ENCODE data around the gene TP53TG5.
"Not testable (repeated sequence)": the region's sequence is repeated elsewhere in the genome, so short reads cannot be mapped to it uniquely, and the experiment has no call there.

Gene TP53TG5

DNA sequence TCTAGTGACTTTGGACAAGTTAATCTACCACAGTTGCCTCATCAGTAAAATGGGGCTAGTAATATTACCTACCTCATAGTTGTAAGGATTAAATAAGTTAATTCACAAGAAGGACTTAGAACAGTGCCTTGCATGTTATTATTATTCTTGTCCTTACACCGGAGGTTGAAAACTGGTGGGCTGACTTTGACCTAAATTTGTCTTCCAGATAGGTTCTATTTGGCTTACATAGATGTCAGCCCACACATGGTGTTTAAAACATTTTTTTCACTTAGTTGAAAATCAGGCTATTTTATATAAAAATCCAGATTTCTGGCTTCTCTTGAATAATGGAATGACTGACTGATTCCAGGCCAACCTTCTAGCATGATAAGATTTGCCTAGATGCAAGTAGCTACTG is 11.9 kb downstream of the TP53TG5 start:
- no peak for DNase-seq (ENCODE audit: low read depth)

DNA sequence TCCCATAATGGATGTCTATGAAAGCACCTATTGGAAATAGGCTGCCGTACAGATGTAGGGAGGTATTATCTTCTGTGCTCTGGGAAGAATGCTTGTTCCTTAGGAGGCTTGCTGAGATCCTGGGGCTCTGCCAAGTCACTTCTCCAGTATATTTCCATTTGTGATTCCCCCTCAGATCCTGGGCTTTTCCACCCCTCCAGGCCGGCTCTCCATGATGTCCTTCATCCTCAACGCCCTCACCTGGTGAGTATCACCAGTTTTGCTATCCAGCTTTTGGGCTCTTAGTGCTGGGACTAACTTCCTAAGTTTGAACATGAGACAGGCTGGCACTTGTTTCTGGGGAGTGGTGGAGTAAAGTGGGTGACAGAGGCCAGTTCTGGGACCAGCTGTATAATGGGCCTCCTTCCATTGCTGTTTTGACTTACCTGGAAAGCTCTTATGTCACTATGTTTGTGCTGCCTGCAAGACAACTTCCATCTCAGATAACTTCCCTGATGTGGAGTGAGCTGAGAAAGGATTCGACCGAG is 12.6 kb downstream of the TP53TG5 start:
- no peak for DNase-seq (ENCODE audit: low read depth)

DNA sequence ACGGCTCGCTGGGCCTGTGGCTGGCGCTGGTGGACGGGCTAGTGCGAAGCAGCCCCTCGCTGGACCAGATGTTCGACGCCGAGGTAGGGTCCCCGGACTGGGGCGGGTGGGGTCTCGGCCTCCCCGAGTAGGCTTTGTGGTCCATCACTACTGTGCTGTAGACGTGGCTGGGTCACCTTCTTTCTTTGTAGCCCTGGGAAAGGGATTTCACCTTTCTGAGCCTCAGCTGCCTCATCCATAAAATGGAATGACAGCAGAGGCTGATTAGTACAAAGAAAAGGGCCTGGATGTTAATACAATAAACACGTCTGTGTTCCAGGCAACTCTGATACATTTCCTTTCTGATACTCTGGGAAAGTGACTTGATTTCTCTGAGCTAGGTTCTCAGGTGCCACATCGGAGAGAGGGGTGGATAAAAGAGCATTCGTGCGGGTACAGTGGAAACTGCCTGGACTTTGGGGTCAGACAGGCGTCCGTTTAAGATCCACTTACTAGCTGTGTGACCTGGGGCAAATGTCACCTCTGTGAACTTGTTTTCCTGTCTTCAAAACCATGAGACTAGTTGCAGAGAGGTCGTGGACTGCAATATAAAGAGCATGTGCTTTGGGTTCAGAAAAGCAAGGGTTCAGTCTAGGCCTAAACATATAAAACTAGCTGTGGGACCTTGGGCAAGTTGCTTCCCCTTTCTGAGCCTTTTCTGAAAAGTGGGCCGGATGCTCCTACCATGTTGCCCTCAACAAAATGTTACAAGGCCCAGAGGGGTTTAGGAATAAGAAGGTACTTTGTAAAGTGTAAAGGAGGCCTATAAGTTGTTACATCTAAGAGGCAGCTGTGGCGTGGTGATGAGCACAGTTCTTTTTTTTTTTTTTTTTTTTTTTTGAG is 14.3 kb downstream of the TP53TG5 start:
- no peak for DNase-seq (ENCODE audit: low read depth)

DNA sequence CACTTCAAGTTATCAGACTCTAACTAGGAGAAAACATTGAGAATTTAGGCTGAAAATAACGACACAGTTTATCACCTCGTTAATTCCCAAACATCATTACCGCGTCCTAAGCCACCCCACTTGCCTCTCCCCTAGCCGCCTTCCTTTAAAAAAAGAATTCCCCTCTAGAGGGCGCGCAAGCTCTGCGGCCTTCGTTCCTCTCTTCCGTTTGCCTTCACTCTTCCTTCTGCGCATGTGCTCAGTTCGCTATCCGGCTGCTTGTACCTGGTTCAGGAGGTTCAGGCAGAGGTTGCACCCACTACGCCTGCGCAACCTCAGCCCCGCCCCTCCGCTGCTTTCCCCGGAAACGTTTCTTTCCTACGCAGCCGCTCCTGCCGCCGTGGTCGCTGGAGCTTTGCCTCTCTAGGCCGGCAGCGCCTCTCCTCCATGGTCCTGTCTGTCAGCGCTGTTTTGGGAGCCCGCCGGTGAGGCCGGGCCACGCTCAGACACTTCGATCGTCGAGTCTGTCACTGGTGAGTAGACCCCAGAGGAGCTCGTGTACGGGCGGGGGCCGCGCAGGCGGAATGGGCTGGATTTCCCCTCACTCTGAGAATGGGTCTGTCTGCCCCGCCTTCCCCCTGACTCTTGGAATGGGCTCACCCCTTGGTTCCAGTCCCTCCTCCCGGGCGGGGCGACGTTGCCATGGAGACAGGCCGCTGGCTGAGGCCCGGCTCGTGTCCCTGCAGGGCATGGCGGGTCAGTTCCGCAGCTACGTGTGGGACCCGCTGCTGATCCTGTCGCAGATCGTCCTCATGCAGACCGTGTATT is 15.1 kb downstream of the TP53TG5 start, which contains the start of gene SYS1:
Gene SYS1 (plus strand): TSS at position 353 of the 807 bp plus-strand sequence. CDS start 376 bp downstream, at position 729.
- peak; percentile 97 for DNase-seq (ENCODE audit: low read depth)

- DNase-seq (ENCODE audit: low read depth) = no peak
Observed at GRCh38 chr20:45361793-45362192, 16.3 kb downstream of the TP53TG5 start.

GRCh38 chr20:45359406-45360148 is 18.5 kb downstream of the TP53TG5 start:
- no peak for DNase-seq (ENCODE audit: low read depth)

DNA sequence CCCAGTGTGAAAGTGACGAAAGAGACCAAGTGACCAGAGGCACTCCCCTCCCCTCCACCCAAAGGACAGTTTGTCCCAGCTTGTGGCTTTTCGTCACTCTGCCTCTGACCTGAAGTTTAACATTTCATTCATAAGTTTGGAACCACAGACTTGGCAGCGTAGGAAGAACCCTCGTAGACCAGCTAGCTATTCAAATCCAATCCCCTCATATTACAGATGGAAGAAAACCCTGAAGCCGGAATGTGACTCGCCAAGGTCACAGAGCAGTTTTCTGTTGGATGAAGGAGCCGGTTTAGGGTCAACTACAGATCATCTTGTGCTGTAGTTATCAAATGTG is 19.1 kb downstream of the TP53TG5 start:
- no peak for DNase-seq (ENCODE audit: low read depth)

DNA sequence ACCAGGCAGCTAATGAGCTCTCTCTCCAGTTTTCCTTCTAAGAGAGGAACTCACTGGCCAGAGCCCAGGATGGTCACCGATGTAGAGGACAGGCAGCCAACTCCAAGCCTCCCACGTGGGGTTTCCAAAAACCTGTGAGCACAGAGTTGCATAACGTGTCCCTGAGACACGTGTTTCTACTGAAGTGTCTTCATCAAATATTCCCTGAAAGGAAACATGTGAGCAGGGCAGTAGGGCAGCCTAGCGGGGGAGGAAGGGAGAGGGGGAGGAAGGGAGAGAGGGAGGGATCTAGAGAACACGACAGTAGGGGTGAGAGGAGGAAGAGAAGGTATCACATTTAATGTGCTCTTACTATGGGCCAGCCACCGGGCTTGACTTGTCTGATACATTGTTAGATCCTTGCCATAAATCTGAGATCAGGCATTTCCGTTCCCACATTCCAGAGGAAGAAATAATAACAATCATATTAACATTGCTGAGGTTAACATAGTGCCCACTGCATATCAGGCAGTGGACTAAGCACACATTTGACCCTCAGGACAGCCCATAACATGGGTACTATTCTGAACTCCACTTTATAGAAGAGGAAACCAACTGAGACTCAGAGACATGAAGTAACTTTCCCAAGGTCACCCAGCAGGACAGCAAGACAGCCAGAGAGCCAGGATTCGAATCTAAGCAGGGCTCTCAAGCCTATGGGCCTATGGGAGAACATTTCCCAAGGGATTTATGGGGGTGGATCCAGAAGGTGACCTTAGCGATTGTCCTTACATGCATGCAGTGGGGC is 19.6 kb downstream of the TP53TG5 start:
- DNase-seq (ENCODE audit: low read depth) = no peak

DNA sequence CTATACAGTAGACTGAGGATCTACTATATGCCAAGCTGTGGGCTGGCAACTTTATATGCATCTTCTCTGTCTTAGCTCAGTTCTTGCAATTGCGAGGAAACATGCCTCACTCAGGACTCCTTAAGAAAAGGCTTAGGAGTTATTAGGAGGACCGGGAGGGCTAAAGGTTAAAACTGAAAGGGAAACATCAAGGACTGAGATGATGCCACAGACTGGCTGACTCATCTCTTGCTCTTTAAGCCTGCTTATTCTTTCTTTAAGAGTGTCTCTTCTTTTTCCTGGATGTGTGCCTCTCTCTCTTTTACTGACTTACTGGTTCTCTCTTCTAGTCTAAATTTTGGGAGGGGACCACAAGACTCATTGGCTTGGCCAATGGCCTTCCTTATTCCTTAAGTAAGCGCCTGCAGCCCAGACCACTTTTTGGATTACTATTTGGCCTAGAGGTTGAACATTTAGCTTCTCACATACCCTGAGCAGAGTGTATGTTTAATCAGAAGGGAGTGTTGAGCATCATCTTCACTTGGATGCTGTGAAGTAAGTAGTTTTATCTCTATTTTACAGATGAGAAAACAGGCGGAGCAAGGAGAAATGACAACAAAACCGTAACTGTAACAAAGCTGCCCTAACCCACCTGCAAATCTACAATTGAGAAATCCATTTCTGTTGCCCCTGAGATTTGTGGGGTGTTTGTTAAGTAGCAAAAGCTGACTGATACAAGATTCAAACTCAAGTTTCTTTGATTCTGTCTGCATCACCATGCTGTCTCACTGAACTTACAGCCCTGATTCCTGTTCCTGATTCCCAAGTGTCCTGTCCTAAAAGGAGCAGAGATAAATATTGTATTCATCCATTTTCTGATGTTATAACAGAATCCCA is 22.7 kb downstream of the TP53TG5 start:
- DNase-seq (ENCODE audit: low read depth) = no peak

DNA sequence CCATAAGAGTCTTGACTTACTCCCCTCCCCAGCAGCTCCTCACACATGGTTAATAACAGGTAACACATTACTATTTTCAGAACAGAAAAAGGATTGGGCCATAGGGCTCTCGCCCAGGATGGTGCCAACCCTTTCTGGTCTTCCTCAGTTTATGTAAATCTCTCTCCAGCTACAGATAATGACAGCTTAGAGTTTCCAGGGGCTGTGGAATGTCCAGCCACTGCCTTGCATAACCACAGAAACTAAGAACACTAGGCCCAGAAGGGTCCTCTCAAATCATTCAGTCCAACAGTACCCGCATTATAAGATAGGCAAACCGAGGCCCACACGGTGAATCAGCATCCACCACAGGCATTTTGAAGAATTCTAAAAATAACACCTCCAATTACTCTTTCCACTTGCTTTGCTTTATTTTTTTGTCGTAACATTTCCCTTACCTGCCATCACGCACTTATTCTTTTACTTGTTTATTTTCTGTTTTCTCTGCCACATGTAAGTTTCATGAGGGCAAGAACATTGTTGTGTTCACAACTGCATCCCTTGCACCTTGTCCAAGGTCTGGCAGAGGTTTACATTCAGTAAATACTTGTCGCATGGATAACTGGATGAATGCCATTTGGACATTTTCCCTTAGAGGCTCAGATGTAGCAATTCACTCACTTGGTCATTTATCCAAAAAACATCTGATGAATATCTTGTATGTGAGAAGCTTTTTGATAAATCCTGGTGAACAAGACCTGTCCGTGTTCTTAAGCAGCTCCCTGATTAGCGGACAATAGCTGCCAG is 23.5 kb downstream of the TP53TG5 start:
- no peak for DNase-seq (ENCODE audit: low read depth)

- DNase-seq (ENCODE audit: low read depth) = no peak
Observed at GRCh38 chr20:45353746-45354145, 24.4 kb downstream of the TP53TG5 start.

DNA sequence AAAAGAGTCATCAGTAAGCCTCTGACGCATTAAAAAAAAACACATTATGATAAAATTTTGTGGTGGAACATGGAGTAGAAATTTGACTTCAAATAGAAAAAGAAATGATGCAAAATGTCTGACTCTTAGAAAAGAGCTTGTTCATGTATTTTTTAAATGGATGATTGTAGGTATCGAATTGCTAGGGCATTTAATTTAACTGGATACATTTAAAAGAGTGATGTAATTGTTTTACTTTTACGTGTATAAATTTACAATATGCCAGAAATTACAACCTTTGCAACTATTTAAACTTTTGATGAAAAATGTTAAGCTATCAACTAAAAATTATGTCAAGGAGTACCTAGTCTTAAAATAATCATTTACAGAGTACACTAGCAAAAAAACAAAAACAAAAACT is 25.4 kb downstream of the TP53TG5 start:
- DNase-seq (ENCODE audit: low read depth) = no peak

- not testable (repeated sequence) for DNase-seq (ENCODE audit: low read depth)
Observed at GRCh38 chr20:45350795-45351194, 27.3 kb downstream of the TP53TG5 start.

GRCh38 chr20:45350217-45350616 is 27.9 kb downstream of the TP53TG5 start:
- no peak for DNase-seq (ENCODE audit: low read depth)

DNA sequence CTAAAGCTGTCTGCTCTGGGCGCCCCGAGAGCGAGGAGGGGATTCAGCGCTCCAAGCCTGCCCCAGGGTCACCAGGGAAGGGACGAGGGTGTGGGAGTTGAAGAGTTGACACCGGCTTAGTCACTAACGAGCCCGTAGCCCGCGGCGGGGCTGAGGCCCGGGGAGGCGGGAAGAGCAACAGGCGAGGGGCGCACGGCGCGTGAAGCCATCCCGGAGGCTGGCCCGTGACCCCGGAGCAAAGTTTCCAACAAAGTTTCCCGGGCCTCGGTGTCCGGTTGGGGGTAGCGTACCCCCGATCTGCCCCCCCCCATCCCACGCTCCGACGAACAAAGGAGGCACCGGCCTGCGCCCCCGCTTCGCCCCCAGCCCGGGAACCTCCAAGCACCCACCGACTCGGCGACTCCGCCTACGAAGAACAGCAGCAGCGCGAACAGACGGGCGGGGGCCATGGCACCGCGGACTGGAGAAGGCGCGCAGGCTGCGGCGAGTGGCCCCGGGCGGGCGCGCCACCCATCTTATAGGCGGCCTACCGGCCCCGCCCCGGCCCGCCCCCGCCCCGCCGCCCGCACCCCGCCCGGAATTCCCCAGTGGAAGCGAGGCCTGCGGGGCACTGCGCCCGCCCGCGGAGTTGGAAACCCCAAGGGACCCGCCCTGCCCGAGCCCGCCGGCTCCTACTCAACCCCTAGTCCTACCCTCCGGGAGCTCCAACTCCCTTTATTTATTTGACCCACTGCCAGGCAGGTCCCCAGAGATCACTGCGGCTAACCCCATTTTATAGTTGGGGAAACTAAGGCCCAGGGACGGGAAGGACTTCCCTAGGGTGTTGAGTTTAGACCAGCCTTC is 30.0 kb downstream of the TP53TG5 start, which contains the start of gene SDC4:
Gene SDC4 (minus strand): TSS at position 489 of the 843 bp plus-strand sequence. CDS start 40 bp downstream, at position 449.
- peak; percentile 45 for DNase-seq (ENCODE audit: low read depth)

DNA sequence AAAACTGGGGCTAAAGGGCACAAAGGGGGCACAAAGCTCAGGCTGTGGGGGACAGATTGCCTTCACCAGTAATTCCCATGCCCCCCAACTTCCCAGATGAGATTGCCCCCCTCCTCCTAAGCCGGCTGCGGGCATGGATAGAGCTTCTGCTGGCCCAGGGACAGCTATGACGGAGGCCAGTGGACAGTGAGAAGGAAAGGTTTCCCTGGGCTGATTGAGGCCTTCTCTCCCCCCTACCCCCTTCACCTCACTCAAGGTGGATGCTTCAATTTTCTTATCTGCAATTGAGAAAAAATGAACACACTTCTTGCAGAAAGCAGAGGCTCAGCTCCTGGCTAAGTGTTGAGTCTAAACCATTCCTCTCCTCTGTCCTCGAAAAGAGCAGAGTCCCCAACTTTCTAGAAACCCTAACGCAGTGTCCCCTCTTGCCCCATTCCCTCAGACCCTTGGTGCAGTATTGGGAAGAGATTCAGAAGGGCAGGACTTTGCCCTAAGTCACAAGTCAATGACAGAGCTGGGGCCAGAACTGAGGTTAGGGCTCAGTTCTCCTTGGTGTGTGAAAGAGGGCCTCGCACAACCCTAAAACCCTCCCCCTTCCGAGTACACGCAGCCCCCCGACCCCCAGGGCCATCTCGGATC is 30.7 kb downstream of the TP53TG5 start:
- no peak for DNase-seq (ENCODE audit: low read depth)

- no peak for DNase-seq (ENCODE audit: low read depth)
Observed at GRCh38 chr20:45346851-45347250, 31.3 kb downstream of the TP53TG5 start.

DNA sequence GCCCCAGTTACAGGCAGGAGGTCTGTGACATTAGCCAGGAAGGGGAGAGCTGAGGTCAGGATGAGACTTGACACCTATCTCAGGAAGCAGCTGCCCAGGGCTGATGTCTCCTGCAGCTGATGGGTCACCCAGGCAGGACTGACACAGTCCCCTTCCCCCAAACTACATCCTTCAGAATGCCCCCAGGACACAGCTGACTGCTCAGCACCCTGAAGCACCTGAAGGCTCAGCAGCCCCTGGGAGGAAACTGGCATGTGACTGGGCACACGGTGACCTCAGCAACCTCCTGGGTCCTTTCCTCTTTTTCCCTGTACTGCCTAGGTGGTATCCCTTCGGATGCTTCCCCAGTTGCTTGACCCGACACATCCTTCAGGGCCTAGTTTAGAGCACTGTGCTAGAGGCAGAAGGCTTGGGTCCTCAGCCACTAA is 31.8 kb downstream of the TP53TG5 start:
- DNase-seq (ENCODE audit: low read depth) = no peak
